ENCODE results near the gene AQP12A.

DNA sequence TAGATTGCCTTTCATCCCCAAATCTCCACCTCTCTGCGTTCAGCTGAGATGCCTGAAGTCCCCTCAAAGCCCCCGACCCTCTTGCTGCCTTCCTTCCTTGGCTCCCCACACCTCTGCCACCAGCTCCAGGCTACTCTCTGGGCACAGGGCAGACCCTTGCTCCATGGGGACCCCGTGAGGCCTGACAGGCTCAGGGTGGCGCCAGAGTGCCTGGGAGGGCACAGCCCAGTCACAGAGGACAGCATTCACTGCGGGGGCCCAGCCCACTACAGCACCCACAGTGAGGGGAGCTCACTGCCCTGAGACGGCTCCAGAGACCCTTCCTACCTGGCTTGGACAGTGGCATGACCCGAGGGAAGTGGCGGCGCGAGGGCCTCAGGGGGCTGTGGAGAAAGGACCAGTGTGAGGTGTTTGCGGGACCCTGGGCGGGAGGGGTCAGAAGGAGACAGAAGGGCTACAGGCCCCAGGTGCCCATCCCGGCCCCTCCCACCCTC is 51.0 kb downstream of the AQP12A start:
- TF ChIP-seq GATA2 (IDR thresholded peaks at IDR 0.05; ENCODE audit: low read depth, low read length), result no peak
- TF ChIP-seq GATA3 (IDR thresholded peaks at IDR 0.05; ENCODE audit: low read depth, low read length), result no peak
